NCI-H1436 treated with DMSO at 0.1 percent for 48 hours (cell line): ENCODE data around the gene FGF12.

Experiments used
- DNase-seq: peaks from one replicate; lab custom pipeline; 2025; lab: John Stamatoyannopoulos, UW

Gene FGF12

DNA sequence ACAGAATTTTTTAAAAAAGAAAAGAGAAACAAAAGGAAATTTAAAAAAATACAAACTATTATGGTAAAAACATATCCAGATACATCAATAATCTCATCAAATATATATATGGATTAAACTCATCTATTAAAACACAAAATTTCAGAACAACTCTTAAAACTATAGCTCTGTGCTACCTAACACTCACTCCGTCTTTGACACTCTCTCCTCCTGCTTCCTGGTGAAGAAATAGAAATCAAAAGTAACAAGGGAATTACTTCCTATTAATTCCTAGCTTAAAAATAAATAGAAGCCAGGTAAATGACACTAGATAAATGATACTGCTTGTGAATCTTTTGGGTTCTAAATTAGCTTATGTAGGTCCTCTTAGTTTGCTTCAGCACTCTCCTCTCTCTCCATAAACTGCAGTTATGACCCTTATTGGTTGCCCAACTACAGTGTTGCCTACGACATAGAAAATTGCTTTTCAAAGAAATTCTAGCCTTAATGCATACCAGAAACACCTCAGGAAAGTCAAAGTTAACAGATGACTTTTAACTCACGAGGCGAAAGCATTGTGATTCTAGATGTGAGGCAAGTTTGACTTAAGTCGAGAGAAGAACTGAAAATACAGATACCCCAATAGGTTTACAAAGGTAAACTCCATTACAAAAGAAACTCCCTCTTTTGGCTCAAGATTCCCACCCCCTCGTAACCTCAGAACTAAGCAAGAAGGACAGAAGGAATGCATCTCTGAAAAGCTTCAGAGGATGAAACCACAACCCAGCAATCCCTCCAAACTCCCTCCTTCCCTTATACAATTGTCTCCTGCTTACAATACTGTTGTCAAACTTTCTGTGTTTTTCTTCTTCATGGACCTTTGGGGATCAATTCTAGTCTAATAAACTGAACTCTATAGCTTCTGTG is 394.7 kb downstream of the FGF12 start:
- no peak for DNase-seq

GRCh38 chr3:192331749-192332385 is 395.5 kb downstream of the FGF12 start:
- DNase-seq: no peak

DNA sequence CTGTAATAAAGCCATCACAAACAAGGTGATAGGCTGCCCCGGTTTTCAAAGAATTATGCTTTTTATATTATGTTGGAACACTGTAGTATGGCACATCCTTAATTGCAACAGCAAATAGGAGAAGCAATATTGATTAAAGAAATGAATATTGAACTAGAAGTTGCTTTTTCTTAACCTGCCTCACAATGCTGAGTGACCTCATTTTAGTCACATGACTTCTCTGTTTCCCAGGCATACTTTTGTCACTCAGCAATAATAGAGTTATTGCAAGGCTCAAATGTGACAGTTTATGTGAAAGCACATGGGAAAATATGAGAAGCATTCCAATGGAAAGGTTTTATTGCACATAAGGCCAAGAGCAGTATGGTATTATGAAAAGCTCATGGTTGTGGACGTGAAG is 400.7 kb downstream of the FGF12 start:
- DNase-seq: no peak

GRCh38 chr3:192317564-192317963 is 409.8 kb downstream of the FGF12 start:
- DNase-seq: no peak

GRCh38 chr3:192313605-192314004 is 413.7 kb downstream of the FGF12 start:
- no peak for DNase-seq

- DNase-seq: no peak
Observed at GRCh38 chr3:192307631-192308030, 419.7 kb downstream of the FGF12 start.

GRCh38 chr3:192303235-192303634 is 424.1 kb downstream of the FGF12 start:
- no peak for DNase-seq

- no peak for DNase-seq
Observed at GRCh38 chr3:192302721-192303120, 424.6 kb downstream of the FGF12 start.

GRCh38 chr3:192299921-192300320 is 427.4 kb downstream of the FGF12 start:
- no peak for DNase-seq

DNA sequence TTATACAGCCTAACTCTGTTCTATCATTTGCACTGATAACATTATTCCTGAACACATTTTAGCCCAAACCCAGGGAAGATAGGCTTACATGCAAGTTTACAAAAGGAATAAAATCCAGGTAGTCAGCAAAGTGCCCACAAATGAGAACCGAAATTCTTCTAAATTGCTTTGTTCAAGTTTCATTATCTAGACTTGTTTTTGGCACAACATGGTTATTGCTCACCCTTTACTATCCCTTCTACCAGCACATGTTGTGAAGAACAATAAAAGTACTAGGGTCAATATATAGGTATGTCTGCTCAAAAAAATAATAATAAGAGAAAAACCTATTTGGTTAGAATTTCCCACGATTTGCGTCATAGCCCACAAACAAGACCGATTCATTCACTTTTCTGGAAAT is 430.5 kb downstream of the FGF12 start:
- no peak for DNase-seq

GRCh38 chr3:192284443-192285072 is 442.8 kb downstream of the FGF12 start:
- no peak for DNase-seq

DNA sequence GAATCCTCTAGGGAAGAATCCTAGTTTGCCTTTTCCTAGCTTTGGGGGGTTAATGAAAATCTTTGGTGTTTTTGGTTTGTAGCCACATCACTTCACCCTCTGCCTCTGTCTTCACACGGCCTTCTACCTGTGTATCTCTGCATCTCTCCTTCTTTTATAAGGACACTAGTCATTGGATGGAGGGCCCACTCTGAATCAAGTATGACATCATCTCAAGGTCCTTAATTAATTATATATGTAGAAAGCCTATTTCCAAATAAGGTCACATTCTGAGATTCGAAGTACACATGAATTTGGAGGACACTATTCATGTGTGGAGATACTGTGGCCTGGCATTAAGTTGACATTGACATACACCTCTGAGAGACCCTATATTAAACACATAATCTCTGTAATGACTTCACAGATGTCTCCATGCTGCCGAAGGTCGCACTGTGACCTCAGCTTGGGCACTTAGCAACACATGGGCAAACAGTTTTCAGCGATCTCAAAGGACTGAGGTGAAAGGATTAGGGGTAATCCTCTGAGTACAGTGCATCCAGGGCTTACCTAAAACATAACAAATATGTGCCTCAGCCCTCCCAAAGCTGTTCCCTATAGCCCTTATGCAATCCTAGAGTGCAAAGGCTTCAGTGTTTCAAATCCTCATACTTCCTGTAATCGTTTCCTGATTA is 446.0 kb downstream of the FGF12 start:
- no peak for DNase-seq

- DNase-seq: no peak
Observed at GRCh38 chr3:192279664-192280063, 447.7 kb downstream of the FGF12 start.

GRCh38 chr3:192277477-192277876 is 449.9 kb downstream of the FGF12 start:
- no peak for DNase-seq

- no peak for DNase-seq
Observed at GRCh38 chr3:192275741-192276355, 451.5 kb downstream of the FGF12 start.

GRCh38 chr3:192273697-192274010 is 453.7 kb downstream of the FGF12 start:
- DNase-seq: no peak

- no peak for DNase-seq
Observed at GRCh38 chr3:192273001-192273696, 454.2 kb downstream of the FGF12 start.

DNA sequence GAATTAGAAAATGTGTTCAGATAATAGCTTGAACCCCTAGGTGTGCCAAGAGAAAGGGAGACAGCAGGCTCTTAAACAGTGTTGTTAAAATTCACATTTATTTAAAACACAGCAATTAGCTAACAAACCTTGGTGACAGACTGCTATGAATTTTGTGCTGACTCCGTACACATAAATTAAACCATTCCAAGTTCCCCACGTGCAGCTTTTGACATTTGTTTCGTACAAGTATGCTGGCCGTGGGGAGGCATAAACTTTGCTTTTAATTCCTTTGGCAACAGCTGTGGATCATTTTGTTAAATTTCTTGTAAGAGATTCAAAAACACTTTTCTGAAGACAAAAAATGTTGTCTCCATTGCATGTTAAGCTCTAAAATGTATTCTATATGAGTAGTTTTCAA is 465.3 kb downstream of the FGF12 start:
- no peak for DNase-seq

DNA sequence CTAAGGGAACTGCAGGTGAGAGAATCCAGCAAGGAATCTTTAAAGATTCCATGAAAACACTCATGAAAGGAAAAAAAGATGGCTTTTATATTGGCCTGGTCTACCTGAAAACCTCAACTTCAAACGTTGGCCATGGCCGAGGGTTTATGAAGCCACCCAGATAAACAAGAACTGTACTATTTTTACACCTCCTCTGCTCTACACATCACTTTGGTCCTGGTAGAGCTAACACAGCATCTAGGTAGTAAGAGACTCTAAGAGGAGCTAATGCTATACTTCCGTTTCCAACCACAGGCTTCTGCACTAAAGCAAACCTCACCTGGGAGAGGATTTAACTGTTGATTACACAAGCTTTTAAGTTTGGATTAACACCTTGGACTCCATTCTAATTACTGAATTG is 466.2 kb downstream of the FGF12 start:
- no peak for DNase-seq

DNA sequence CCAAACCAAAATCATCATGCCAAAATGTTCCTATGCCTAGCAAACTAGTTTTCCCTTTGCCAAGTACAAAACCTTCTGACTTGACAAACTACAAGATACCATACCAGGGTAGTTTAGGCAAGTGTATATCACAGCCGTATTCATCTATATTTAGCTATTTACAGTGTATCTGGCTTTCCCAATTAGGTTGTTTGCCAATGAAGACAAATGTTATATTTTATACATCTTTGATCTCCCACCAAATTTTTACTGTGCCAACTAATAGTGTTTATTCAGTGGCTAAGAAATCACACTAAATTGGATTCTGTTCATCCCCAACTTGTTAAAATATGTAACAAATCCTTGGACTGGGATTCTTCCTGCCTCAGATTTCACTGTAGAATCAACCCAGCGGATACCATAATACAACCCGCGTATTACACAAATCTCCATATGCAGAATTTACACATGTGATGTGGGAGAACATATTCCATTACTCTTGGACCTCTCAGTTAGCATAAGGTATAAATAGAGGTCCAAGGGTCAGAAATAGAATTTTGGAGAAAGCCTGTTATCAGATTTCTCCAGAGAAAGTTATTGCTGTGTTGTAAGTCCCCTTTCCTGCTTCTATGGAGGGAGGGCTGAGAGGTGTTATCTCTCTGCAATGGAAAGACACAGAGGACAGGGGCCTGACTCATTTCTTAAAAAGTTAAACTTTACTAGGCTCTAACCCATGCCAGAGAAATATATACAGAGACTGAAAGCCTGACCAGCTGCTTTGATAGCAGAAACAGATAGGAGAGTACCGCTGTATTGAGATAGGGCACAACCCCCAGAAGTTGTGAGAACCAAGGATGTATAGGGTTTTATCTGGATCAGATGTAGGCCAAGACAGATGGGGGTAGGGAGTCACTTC is 467.0 kb downstream of the FGF12 start:
- DNase-seq: no peak

DNA sequence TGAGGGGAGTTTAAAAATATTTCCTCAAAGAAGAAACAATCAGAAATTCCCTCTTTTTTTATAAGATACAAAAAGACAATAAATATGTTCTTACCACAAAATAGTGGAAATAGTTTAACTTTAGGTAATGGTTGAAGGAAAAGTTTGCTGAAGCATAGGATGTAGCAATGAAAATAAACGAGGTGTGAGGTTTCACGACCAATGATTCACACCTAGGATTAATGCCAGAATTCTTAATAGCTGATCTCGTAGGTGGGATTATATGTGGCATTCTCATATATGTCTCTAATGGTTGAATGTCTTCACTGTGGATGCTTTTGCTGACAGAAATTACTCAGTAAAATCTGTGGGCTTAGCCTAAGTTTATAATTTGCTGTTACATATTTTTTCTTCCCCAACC is 467.7 kb downstream of the FGF12 start:
- no peak for DNase-seq
